ENCODE results near the gene SLC25A36.
A peak's percentile ranks its signal among the peaks of the same experiment; 100 is the strongest.

SLC25A36 gene

GRCh38 chr3:140941090-140941433, 574 bp upstream of the SLC25A36 start:
- H3K9me3 ChIP-seq (ENCODE audit: insufficient read depth, low read length) = no peaks in the 10 kb centered on the region
- H3K27ac ChIP-seq (ENCODE audit: low read depth, low read length) = peak overlapping the region; percentile 63

GRCh38 chr3:140942221-140943104, 827 bp downstream of the SLC25A36 start:
- H3K4me2 ChIP-seq (ENCODE audit: low read depth, low read length, poor library complexity, severe bottlenecking) = peak overlapping the region; percentile 80
- H3K4me3 ChIP-seq (ENCODE audit: insufficient read depth, low read length, poor library complexity, severe bottlenecking) = peak overlapping the region; percentile 87
- H3K27ac ChIP-seq (ENCODE audit: low read depth, low read length) = peak overlapping the region; percentile 71
- H2AFZ ChIP-seq (ENCODE audit: low read depth, low read length, severe bottlenecking) = peak overlapping the region; percentile 63
- H4K20me1 ChIP-seq (ENCODE audit: low read depth, low read length) = peaks cover 15% of the 10 kb centered on the region; the same call in 1 of the 2 replicates
- H3K36me3 ChIP-seq (ENCODE audit: low read length) = no peaks in the 10 kb centered on the region
- TF ChIP-seq EZH2phosphoT487 (conservative IDR thresholded peaks at IDR 0.05; ENCODE audit: low read length) (no peak), CTCF (IDR thresholded peaks at IDR 0.05; ENCODE audit: insufficient read depth, low read length, poor library complexity, severe bottlenecking) (no peak)
- H3F3A ChIP-seq (ENCODE audit: insufficient read depth) = 0 out of 2 replicates have a peak, but pooled peaks cover 8% of the 10 kb centered on the region
- H3K79me2 ChIP-seq (ENCODE audit: insufficient read depth, low read length) = peaks cover 53% of the 10 kb centered on the region
- H3K9me2 ChIP-seq (replicated peaks; ENCODE audit: insufficient read depth, low read length) = no peaks in the 10 kb centered on the region
- H3K9me3 ChIP-seq (ENCODE audit: insufficient read depth, low read length) = no peaks in the 10 kb centered on the region
- H3K27me3 ChIP-seq (ENCODE audit: low read length) = no peaks in the 10 kb centered on the region
- H3K9ac ChIP-seq (ENCODE audit: low read length) = peak overlapping the region; percentile 89

More at GRCh38 chr3:140941090-140941433, 574 bp upstream of the SLC25A36 start:
- Histone ChIP-seq H3F3A (ENCODE audit: insufficient read depth) (0 out of 2 replicates have a peak, but pooled peaks cover 8% of the 10 kb centered on the region), H3K9ac (ENCODE audit: low read length) (peak overlapping the region; percentile 53), H2AFZ (ENCODE audit: low read depth, low read length, severe bottlenecking) (peak overlapping the region; percentile 84), H3K9me2 (replicated peaks; ENCODE audit: insufficient read depth, low read length) (no peaks in the 10 kb centered on the region), H3K79me2 (ENCODE audit: insufficient read depth, low read length) (peaks cover 39% of the 10 kb centered on the region), H3K36me3 (ENCODE audit: low read length) (no peaks in the 10 kb centered on the region), H3K4me2 (ENCODE audit: low read depth, low read length, poor library complexity, severe bottlenecking) (peak overlapping the region; percentile 78), H3K27me3 (ENCODE audit: low read length) (no peaks in the 10 kb centered on the region), H4K20me1 (ENCODE audit: low read depth, low read length) (peaks cover 15% of the 10 kb centered on the region; the same call in 1 of the 2 replicates), H3K4me3 (ENCODE audit: insufficient read depth, low read length, poor library complexity, severe bottlenecking) (peak overlapping the region; percentile 67)
- no peak for TF ChIP-seq CTCF (IDR thresholded peaks at IDR 0.05; ENCODE audit: insufficient read depth, low read length, poor library complexity, severe bottlenecking)
- no peak for TF ChIP-seq EZH2phosphoT487 (conservative IDR thresholded peaks at IDR 0.05; ENCODE audit: low read length)

- Histone ChIP-seq H3F3A (ENCODE audit: insufficient read depth) (0 out of 2 replicates have a peak, but pooled peaks cover 8% of the 10 kb centered on the region), H2AFZ (ENCODE audit: low read depth, low read length, severe bottlenecking) (no peak overlapping the region), H3K27me3 (ENCODE audit: low read length) (no peaks in the 10 kb centered on the region), H3K27ac (ENCODE audit: low read depth, low read length) (no peak overlapping the region), H3K79me2 (ENCODE audit: insufficient read depth, low read length) (peaks cover 68% of the 10 kb centered on the region), H3K4me2 (ENCODE audit: low read depth, low read length, poor library complexity, severe bottlenecking) (peak overlapping the region; percentile 80), H3K9ac (ENCODE audit: low read length) (peak overlapping the region; percentile 89), H3K36me3 (ENCODE audit: low read length) (no peaks in the 10 kb centered on the region), H3K9me2 (replicated peaks; ENCODE audit: insufficient read depth, low read length) (no peaks in the 10 kb centered on the region), H3K9me3 (ENCODE audit: insufficient read depth, low read length) (no peaks in the 10 kb centered on the region), H4K20me1 (ENCODE audit: low read depth, low read length) (peaks cover 20% of the 10 kb centered on the region; the same call in 1 of the 2 replicates), H3K4me3 (ENCODE audit: insufficient read depth, low read length, poor library complexity, severe bottlenecking) (peak overlapping the region; percentile 87)
- TF ChIP-seq CTCF (IDR thresholded peaks at IDR 0.05; ENCODE audit: insufficient read depth, low read length, poor library complexity, severe bottlenecking) (no peak), EZH2phosphoT487 (conservative IDR thresholded peaks at IDR 0.05; ENCODE audit: low read length) (no peak)
Observed at GRCh38 chr3:140943781-140944552, 2.3 kb downstream of the SLC25A36 start.
